Aorta (tissue), 5 donors: ENCODE results near the gene ARHGDIB. TPM values are rescaled to one million over a fixed set of nuclear protein-coding genes. Genes with fewer than 3 reads are reported as not detected.
A peak's percentile ranks its signal among the peaks of the same experiment; 100 is the strongest.

Experiments
- ATAC-seq: fragments of 200-7000 bp; cut with Tn5 transposase; one replicate; pipeline ENCODE4 v1.9.1; 2022; ENCODE audit warnings: moderate library complexity; ENCODE audit not compliant: low FRiP score
- DNase-seq, 2 donors: peaks; one replicate each; pipeline ENCODE4 v3.0.0-alpha.2; 2020
- H3K27ac ChIP-seq, 2 donors: one replicate each; pipeline ENCODE4 v1.5.1; 2013; ENCODE audit warnings: low read length in 2 of 2, mild to moderate bottlenecking in 2 of 2, moderate library complexity in 2 of 2, control low read depth in 1 of 2, inconsistent platforms in 1 of 2, low read depth in 1 of 2
- H3K27me3 ChIP-seq, 2 donors: one replicate each; pipeline ENCODE4 v1.6.1; 2013; ENCODE audit warnings: control low read depth in 1 of 2, low read length in 1 of 2, mild to moderate bottlenecking in 1 of 2, moderate library complexity in 1 of 2; ENCODE audit not compliant: insufficient read depth in 2 of 2, control insufficient read depth in 1 of 2
- H3K36me3 ChIP-seq, 2 donors: one replicate each; pipeline ENCODE4 v1.6.1; 2013; ENCODE audit warnings: control low read depth in 1 of 2, low read length in 1 of 2, mild to moderate bottlenecking in 1 of 2; ENCODE audit not compliant: insufficient read depth in 2 of 2, control insufficient read depth in 1 of 2
- H3K4me1 ChIP-seq, 2 donors: one replicate each; pipeline ENCODE4 v1.6.1; 2013; ENCODE audit warnings: low read length in 2 of 2, control low read depth in 1 of 2, mild to moderate bottlenecking in 1 of 2, moderate library complexity in 1 of 2; ENCODE audit not compliant: insufficient read depth in 2 of 2, control insufficient read depth in 1 of 2
- H3K4me3 ChIP-seq, 2 donors: one replicate each; pipeline ENCODE4 v1.5.1; 2013; ENCODE audit warnings: low read length in 2 of 2, control low read depth in 1 of 2, mild to moderate bottlenecking in 1 of 2
- H3K9me3 ChIP-seq: one replicate; pipeline ENCODE4 v1.6.1; 2013; ENCODE audit warnings: mild to moderate bottlenecking, low read length; ENCODE audit not compliant: control insufficient read depth
- WGBS, 2 donors: extraction: QIAGEN DNeasy Blood & Tissue Kit; methylation state at CpG; one replicate each; pipeline ENCODE4 v1.1.7; 2013; 5-methylcytosine and 5-hydroxymethylcytosine counted together
- intact Hi-C, 2 donors: fragments of 100-400 bp; cut with DNase I; formaldehyde crosslinking; loops; one replicate each; pipeline versions ENCODE4 v1.14.2 to v1.15.0; 2022
- long read RNA-seq, 2 donors: library from polyadenylated mRNA; unstranded; transcript quantifications; one replicate each; pipeline ENCODE4 v2.0.0, GENCODE V29; 2020 to 2021
- polyA plus RNA-seq, 2 donors: library from polyadenylated mRNA; stranded (reverse); fragments of 200-250 nt; gene quantifications; one replicate each; pipeline ENCODE4 v1.2.3, GENCODE V29; 2013
- total RNA-seq, 2 donors: library from RNA; stranded (reverse); fragmentation: NEBNext Ultra II Directional; extraction: Animal tissue kit (Norgen Biotek cat#: 25700); gene quantifications; one replicate each; pipeline ENCODE4 v1.2.1, GENCODE V29; 2021
- donor health status: healthy with polysubstance abuse.
- donor health status: Bipolar disorder and iron deficiency.
- donor health status: DM: no; HTN: no; CAD: no.
- donor health status: DM: no; HTN: no; CAD: no.
- donor health status: DM: yes; HTN: yes; CAD: no.

ARHGDIB gene
- total RNA-seq (100 to 1,000 TPM; 119 to 143 TPM), polyA plus RNA-seq (100 to 1,000 TPM; 160 to 248 TPM)
- long read RNA-seq, donor 1, transcript ARHGDIB-201 (6 exons, 1,256 nt): major isoform, 91 of 103 reads
- long read RNA-seq, donor 1, partial matches to known transcripts: 5 of 103 reads
- long read RNA-seq, donor 1, other reads (novel, unspliced or antisense): 4 of 103 reads
- long read RNA-seq, donor 2, transcript ARHGDIB-201 (6 exons, 1,256 nt): major isoform, 28 of 33 reads
- long read RNA-seq, donor 2, partial matches to known transcripts: 2 of 33 reads
- long read RNA-seq, donor 2, other reads (novel, unspliced or antisense): 2 of 33 reads

GRCh38 chr12:14961466-14962152 is at the start of gene ARHGDIB:
Gene ARHGDIB, minus strand, starts transcription at chr12:14961601. Its CDS starts 10,889 bp downstream, at chr12:14950712.
- H3K4me1 ChIP-seq: peaks cover 0 to 3% of the 10 kb centered on the region in 2 donors
- 21 to 28% methylated on average over 14 of the region's 14 CpGs for WGBS, 2 donors

DNA sequence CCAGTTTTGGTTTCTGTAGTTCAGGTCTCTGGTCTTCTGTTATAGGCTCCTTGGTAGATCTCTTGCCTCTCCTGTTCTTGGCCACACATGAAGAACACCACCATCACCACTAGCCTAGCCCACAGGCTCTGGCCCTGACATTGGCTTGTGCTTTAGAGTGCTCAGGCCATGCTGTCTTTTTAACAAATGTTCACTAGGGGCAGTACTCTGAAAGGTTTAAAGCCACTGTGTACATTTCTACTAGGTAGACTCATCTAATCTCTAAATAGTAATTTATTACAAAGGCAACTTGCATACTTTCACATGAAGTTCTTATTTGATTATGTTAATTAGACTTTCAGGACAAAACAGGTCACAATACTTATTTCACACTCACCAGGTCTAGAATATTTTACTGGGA is 49.8 kb upstream of the ARHGDIB start:
- intact Hi-C loops: no loop called here
- ATAC-seq (no peak), DNase-seq (no peak)
- H3K27me3 ChIP-seq: no peaks in the 10 kb centered on the region
- H3K4me3 ChIP-seq: no peak overlapping the region
- no peaks in the 10 kb centered on the region for H3K36me3 ChIP-seq
- H3K9me3 ChIP-seq: no peaks in the 10 kb centered on the region
- peaks cover 0 to 2% of the 10 kb centered on the region in 2 donors for H3K4me1 ChIP-seq
- no peak overlapping the region for H3K27ac ChIP-seq

More at GRCh38 chr12:14961466-14962152, at the start of gene ARHGDIB:
- Histone ChIP-seq H3K27me3 (no peaks in the 10 kb centered on the region), H3K4me3 (peak within 1 kb of the TSS; percentile 74 to 76), H3K27ac (peak within 1 kb of the TSS in 1 of 2 donors; percentile 54), H3K36me3 (no peaks in the 10 kb centered on the region), H3K9me3 (no peaks in the 10 kb centered on the region)
- ATAC-seq (peak; percentile 64), DNase-seq (peak in 1 of 2 donors; percentile 66)
- intact Hi-C loops: no loop called here

DNA sequence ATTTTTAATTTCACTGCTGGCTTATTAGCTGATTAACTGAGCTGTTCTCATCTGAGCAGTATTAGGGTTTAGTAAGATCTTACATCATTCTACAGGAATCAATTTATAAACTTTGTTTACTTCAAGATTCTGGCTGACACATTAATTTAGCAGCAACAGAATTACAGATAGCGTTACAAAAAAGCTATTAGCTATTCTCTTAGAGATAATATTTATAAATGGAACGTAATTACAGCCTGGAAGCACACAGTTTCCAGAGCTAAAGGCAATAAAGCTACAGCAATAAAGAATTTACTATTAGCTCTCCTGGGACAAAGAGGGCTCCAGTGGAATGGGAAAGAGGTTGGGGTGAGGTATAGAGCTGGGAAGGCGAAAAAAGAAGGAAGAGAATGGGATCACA is 46.1 kb upstream of the ARHGDIB start:
- Histone ChIP-seq H3K9me3 (no peaks in the 10 kb centered on the region), H3K36me3 (no peaks in the 10 kb centered on the region), H3K4me3 (no peak overlapping the region), H3K4me1 (no peaks in the 10 kb centered on the region), H3K27me3 (no peaks in the 10 kb centered on the region), H3K27ac (no peak overlapping the region)
- ATAC-seq (no peak), DNase-seq (no peak)
- intact Hi-C loops: loop anchor here in 1 of 2 donors (10.0 kb wide), 2 partner anchors 117 to 257 kb away; no protein-coding TSS in a partner anchor
- 58% methylated on average over 3 of the region's 3 CpGs for WGBS, 2 donors

DNA sequence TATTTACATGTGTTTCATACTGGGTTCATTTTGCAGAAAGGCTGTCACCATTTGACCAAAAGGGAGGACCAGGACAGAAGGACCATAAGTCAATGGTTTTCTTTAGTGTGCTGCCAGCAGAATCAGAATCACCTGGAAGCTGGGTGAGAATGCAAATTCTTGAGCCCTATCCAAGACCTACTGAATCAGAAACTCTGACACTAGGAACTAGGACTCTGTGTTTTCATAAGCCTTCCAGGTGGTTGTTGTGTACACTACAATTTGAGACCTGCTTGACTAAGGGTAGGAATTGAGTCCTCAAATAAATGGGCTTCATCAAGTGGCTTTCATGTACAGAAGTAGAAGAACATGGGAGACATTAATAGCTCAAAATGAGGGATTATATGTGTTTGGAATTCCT is 43.7 kb upstream of the ARHGDIB start:
- DNase-seq: no peak
- no peaks in the 10 kb centered on the region for H3K36me3 ChIP-seq
- no peak overlapping the region for H3K27ac ChIP-seq
- ATAC-seq: no peak
- no peaks in the 10 kb centered on the region for H3K9me3 ChIP-seq
- intact Hi-C loops: loop anchor here in 1 of 2 donors (10.0 kb wide), 2 partner anchors 120 to 260 kb away; no protein-coding TSS in a partner anchor
- H3K4me3 ChIP-seq: no peak overlapping the region
- H3K27me3 ChIP-seq: no peaks in the 10 kb centered on the region
- H3K4me1 ChIP-seq: peaks cover 2% of the 10 kb centered on the region in 2 donors

DNA sequence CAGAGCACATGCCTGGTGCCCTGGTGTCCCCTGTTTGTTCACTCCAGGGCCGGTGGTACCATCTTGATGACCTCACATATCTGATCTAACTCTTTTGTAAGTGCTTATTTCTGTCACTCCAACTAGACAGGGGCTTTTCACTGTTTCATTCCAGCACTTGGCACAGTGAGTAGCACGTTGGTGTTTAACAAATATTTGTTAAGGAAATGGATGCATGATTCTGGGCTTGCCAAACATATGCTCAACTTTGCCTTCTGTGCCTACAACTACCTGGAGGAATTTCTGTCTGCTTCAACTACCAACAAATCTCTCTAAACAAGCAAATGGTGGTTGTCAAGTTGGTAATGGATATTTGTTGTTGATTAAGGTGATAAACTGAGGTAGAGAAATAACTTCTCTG is 43.0 kb upstream of the ARHGDIB start:
- H3K27ac ChIP-seq: no peak overlapping the region

DNA sequence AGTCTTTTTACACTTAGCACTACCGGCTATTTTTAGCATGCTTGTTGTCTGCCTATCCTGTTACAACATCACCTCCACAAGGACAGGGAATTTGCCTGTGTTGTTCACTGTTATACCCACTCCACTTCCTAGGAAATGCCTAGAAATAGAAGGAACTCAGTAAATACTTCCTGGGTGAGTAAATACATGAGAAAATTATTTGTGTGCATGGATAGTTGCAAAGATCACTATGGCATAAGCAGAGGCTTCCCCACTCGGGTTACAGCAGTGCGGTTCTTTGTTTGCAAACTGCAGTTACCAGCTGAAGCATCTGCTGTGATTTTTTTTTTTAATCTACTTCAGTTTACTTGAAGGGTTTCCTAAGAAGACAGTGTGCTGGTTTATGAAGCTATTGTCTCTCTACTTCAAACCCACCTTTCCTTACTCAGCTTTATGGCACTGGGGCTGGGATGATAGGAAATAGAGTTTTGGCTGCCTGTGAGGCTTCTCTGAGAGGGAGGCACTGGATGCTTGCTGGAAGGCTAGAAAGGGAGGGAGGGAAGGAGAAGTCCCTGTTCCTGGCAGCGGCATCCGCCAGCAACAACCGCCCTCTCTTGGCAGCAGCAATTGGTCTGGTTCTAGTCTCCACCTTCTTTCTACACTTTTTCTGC is 40.5 kb upstream of the ARHGDIB start:
- 8 to 9% methylated on average over 6 of the region's 6 CpGs for WGBS, 2 donors
- intact Hi-C loops: loop anchor here in 1 of 2 donors (5.0 to 10.0 kb wide), 3 partner anchors 123 to 263 kb away; partner anchors contain the start of gene RERG
- Histone ChIP-seq H3K36me3 (no peaks in the 10 kb centered on the region), H3K4me3 (peak overlapping the region in 1 of 2 donors; percentile 6), H3K4me1 (peaks cover 2% of the 10 kb centered on the region in 2 donors), H3K9me3 (no peaks in the 10 kb centered on the region), H3K27ac (peak overlapping the region in 1 of 2 donors; percentile 33), H3K27me3 (no peaks in the 10 kb centered on the region)
- DNase-seq (peak; percentile 79 to 80), ATAC-seq (peak; percentile 87)

More for the DNA sequence above, 43.0 kb upstream of the ARHGDIB start:
- Histone ChIP-seq H3K9me3 (no peaks in the 10 kb centered on the region), H3K36me3 (no peaks in the 10 kb centered on the region), H3K27me3 (no peaks in the 10 kb centered on the region), H3K4me1 (peaks cover 2% of the 10 kb centered on the region in 2 donors), H3K4me3 (no peak overlapping the region)
- intact Hi-C loops: loop anchor here in 1 of 2 donors (5.0 to 10.0 kb wide), 3 partner anchors 120 to 260 kb away; partner anchors contain the start of gene RERG
- DNase-seq: no peak
- WGBS, 2 donors: 85 to 86% methylated on average over 2 of the region's 2 CpGs
- no peak for ATAC-seq

DNA sequence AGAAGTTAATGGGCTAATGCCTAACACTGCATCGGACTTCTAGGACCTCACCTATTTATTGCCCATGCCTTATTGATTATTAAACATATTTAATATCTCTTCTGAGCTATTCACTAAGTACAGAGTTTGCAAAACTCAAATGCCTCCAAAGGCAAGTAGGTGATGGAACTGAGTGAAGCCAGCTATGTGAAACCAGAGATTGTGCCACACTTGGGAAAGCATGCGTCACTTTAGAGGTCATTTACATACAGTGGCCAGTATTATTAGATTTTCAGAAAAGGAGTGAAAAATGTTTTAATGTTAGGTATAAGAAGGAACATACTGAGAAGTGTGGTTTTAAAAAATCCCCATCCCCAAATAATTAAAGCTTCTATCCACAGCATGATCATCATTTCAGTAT is 39.2 kb upstream of the ARHGDIB start:
- H3K36me3 ChIP-seq: no peaks in the 10 kb centered on the region
- H3K27me3 ChIP-seq: no peaks in the 10 kb centered on the region
- ATAC-seq (no peak), DNase-seq (no peak)
- H3K27ac ChIP-seq: no peak overlapping the region
- intact Hi-C loops: loop anchor here in 1 of 2 donors (5.0 to 10.0 kb wide), 3 partner anchors 124 to 264 kb away; partner anchors contain the start of gene RERG
- H3K4me3 ChIP-seq: no peak overlapping the region
- H3K9me3 ChIP-seq: no peaks in the 10 kb centered on the region
- peaks cover 2% of the 10 kb centered on the region in 2 donors for H3K4me1 ChIP-seq
- 93 to 98% methylated on average over 2 of the region's 2 CpGs for WGBS, 2 donors

GRCh38 chr12:14999695-15000365 is 38.4 kb upstream of the ARHGDIB start:
- DNase-seq (no peak), ATAC-seq (no peak)
- intact Hi-C loops: loop anchor here (5.0 to 10.0 kb wide), 9 partner anchors 65 to 525 kb away; partner anchors contain the start of genes ERP27 (in 1 of the 2) and RERG (in 1 of the 2)
- H3K27me3 ChIP-seq: no peaks in the 10 kb centered on the region
- H3K4me3 ChIP-seq: no peak overlapping the region
- H3K27ac ChIP-seq: no peak overlapping the region
- no peaks in the 10 kb centered on the region for H3K9me3 ChIP-seq
- 54 to 63% methylated on average over 2 of the region's 2 CpGs for WGBS, 2 donors
- H3K4me1 ChIP-seq: peaks cover 2% of the 10 kb centered on the region in 2 donors
- no peaks in the 10 kb centered on the region for H3K36me3 ChIP-seq
